ENCODE measurements around the gene SLC39A6. TPM values are rescaled to one million over a fixed set of nuclear protein-coding genes. Genes with fewer than 3 reads are reported as not detected.

SLC39A6 gene
- total RNA-seq, 1 experiment from 2014 or later = 33.9 TPM

DNA sequence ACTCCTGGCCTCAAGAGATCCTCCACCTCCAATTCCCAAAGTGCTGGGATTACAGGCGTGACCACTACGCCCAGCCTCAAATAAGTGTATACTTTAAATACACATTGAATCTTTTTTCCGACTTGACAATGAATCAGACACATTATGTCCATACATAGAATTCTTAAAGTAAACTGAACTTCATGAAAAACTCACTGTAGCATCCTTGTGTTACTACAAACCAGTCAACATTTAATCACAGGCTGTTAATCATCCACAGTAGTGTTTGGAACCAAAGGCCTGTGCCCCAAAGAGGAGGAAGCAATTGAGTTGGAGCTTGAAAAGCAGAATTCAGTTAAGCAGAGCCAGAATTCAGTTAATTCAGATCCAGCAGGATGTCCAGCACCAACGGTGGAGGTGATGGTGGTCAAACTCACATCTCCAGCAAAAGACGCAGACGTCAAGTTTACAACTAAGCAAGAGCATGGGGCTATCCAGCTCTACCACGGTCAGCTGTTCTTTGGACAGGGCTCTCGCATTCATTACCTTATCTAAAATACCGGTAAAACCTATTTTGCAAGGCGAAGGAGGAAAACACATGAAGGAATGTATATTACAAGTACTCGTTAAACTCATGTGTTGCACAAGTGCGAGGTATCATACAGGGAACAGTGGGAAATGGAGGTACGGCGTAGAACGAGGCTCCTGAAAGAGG is 1.2 kb downstream of the SLC39A6 start:
- peaks cover 29% of the 10 kb centered on the region for H3K79me2 ChIP-seq (ENCODE audit: insufficient read depth, low read length)
- H3K9me3 ChIP-seq (ENCODE audit: control insufficient read depth, low read depth, low read length) = no peaks in the 10 kb centered on the region
- H2BK5ac ChIP-seq (ENCODE audit: insufficient read length, low read length) = no peak overlapping the region
- H2BK12ac ChIP-seq (ENCODE audit: insufficient read length, low read depth, low read length) = no peak overlapping the region
- H3K14ac ChIP-seq (ENCODE audit: insufficient read depth, low read length) = no peak overlapping the region
- peak overlapping the region; percentile 88 for H3K4me2 ChIP-seq (ENCODE audit: insufficient read depth, insufficient read length, low read length)
- no peak overlapping the region for H4K8ac ChIP-seq (replicated peaks; ENCODE audit: insufficient read length, low read depth, low read length)
- H2AK5ac ChIP-seq (ENCODE audit: insufficient read length, low read length) = no peak overlapping the region
- no peak overlapping the region for H3K27ac ChIP-seq (ENCODE audit: insufficient read length, low read depth, low read length)
- H3K9ac ChIP-seq (ENCODE audit: extremely low read depth, insufficient read length, low read length) = peak overlapping the region; percentile 60
- H4K5ac ChIP-seq (ENCODE audit: insufficient read length, low read depth, low read length) = no peak overlapping the region
- H2BK120ac ChIP-seq (ENCODE audit: low read depth, low read length, poor library complexity, severe bottlenecking) = no peak overlapping the region
- no peaks in the 10 kb centered on the region for H4K20me1 ChIP-seq (ENCODE audit: control insufficient read depth, insufficient read depth, insufficient read length)
- H3K4ac ChIP-seq (ENCODE audit: low read depth, low read length) = no peak overlapping the region
- H3K79me1 ChIP-seq (ENCODE audit: insufficient read depth, low read depth, low read length, poor library complexity, severe bottlenecking) = peaks cover 2% of the 10 kb centered on the region
- H3K4me1 ChIP-seq (ENCODE audit: insufficient read depth, low read length) = peaks cover 5% of the 10 kb centered on the region; the same call in 1 of the 2 replicates
- peaks cover 28 to 34% of the 10 kb centered on the region in 2 experiments for H3K4me1 Mint-ChIP-seq
- no peak for DNase-seq
- no peak overlapping the region for H3K23ac ChIP-seq (ENCODE audit: insufficient read length, low read depth, low read length)
- H2AFZ ChIP-seq (ENCODE audit: low read length) = no peak overlapping the region
- no peak overlapping the region for H2BK20ac ChIP-seq (ENCODE audit: low read depth, low read length, poor library complexity, severe bottlenecking)
- no peak overlapping the region for H4K91ac ChIP-seq (ENCODE audit: insufficient read length, low read depth, low read length)
- TF ChIP-seq, protein P1, sequence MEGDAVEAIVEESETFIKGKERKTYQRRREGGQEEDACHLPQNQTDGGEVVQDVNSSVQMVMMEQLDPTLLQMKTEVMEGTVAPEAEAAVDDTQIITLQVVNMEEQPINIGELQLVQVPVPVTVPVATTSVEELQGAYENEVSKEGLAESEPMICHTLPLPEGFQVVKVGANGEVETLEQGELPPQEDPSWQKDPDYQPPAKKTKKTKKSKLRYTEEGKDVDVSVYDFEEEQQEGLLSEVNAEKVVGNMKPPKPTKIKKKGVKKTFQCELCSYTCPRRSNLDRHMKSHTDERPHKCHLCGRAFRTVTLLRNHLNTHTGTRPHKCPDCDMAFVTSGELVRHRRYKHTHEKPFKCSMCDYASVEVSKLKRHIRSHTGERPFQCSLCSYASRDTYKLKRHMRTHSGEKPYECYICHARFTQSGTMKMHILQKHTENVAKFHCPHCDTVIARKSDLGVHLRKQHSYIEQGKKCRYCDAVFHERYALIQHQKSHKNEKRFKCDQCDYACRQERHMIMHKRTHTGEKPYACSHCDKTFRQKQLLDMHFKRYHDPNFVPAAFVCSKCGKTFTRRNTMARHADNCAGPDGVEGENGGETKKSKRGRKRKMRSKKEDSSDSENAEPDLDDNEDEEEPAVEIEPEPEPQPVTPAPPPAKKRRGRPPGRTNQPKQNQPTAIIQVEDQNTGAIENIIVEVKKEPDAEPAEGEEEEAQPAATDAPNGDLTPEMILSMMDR (conservative IDR thresholded peaks at IDR 0.05) = no peak
- peaks cover 6 to 45% (median 42%) of the 10 kb centered on the region in 3 experiments; a peak in 6 of 7 replicates for H3K36me3 Mint-ChIP-seq (ENCODE audit: insufficient read depth in 1 of 3, low read depth in 3 of 3)
- WGBS (ENCODE audit: extremely low coverage, insufficient read length, low lambda C conversion rate) = no CpG with 5 or more reads among the region's 15 CpGs
- H2BK15ac ChIP-seq (ENCODE audit: low read depth, low read length) = no peak overlapping the region
- H3K18ac ChIP-seq (ENCODE audit: insufficient read length, low read depth, low read length) = no peak overlapping the region
- H3K23me2 ChIP-seq (ENCODE audit: insufficient read length, low read depth, low read length, poor library complexity, severe bottlenecking) = peaks cover 9% of the 10 kb centered on the region
- no peaks in the 10 kb centered on the region; a peak in 1 of 5 replicates for H3K9me3 Mint-ChIP-seq
- H3T11ph ChIP-seq (ENCODE audit: low read length) = no peak overlapping the region
- no peak overlapping the region for H3K56ac ChIP-seq (ENCODE audit: insufficient read length, low read depth, low read length)
- H3K27me3 Mint-ChIP-seq (ENCODE audit: low read depth) = no peaks in the 10 kb centered on the region; the same call in 1 of the 2 replicates
- no peaks in the 10 kb centered on the region for H3K27me3 ChIP-seq (ENCODE audit: insufficient read depth, low read length)
- peak overlapping the region; percentile 95 to 96 for H3K4me3 Mint-ChIP-seq
- peak overlapping the region in 2 of 3 experiments; percentile 52 to 57; a peak in 1 of 7 replicates for H3K27ac Mint-ChIP-seq

All from H9 (cell line).